H9 (cell line): Measurements from ENCODE around the gene ZNF800. TPM values are rescaled to one million over a fixed set of nuclear protein-coding genes. Genes with fewer than 3 reads are reported as not detected.

Experiments used
- DNase-seq: peaks from one replicate; pipeline ENCODE4 v3.0.0-alpha.2; 2017
- H2AFZ ChIP-seq: one replicate; pipeline ENCODE4 v1.6.1; 2013; ENCODE audit warnings: mild to moderate bottlenecking, low read length, control low read depth, moderate library complexity
- H2AK5ac ChIP-seq: 2 replicates; pipeline ENCODE4 v1.6.1; 2013; ENCODE audit warnings: low read length, control low read depth, mixed read lengths; ENCODE audit not compliant: insufficient read length
- H2BK120ac ChIP-seq: one replicate; pipeline ENCODE4 v1.6.1; 2013; ENCODE audit warnings: low read depth, mild to moderate bottlenecking, low read length, control low read depth, inconsistent platforms; ENCODE audit not compliant: poor library complexity, severe bottlenecking
- H2BK12ac ChIP-seq: 2 replicates; pipeline ENCODE4 v1.6.1; 2013; ENCODE audit warnings: low read length, control low read depth, mixed read lengths, low read depth; ENCODE audit not compliant: insufficient read length
- H2BK15ac ChIP-seq: 2 replicates; pipeline ENCODE4 v1.6.1; 2013; ENCODE audit warnings: low read depth, low read length, control low read depth
- H2BK20ac ChIP-seq: one replicate; pipeline ENCODE4 v1.6.1; 2013; ENCODE audit warnings: low read depth, mild to moderate bottlenecking, low read length, control low read depth, inconsistent platforms; ENCODE audit not compliant: poor library complexity, severe bottlenecking
- H2BK5ac ChIP-seq: 2 replicates; pipeline ENCODE4 v1.6.1; 2013; ENCODE audit warnings: low read length, control low read depth, mixed read lengths; ENCODE audit not compliant: insufficient read length
- H3K14ac ChIP-seq: 2 replicates; pipeline ENCODE4 v1.6.1; 2013; ENCODE audit warnings: low read length, control low read depth; ENCODE audit not compliant: insufficient read depth
- H3K18ac ChIP-seq: 2 replicates; pipeline ENCODE4 v1.6.1; 2013; ENCODE audit warnings: low read depth, mild to moderate bottlenecking, mixed read lengths, low read length, control low read depth; ENCODE audit not compliant: insufficient read length
- H3K23ac ChIP-seq: 2 replicates; pipeline ENCODE4 v1.6.1; 2013; ENCODE audit warnings: low read length, control low read depth, mixed read lengths, low read depth; ENCODE audit not compliant: insufficient read length
- H3K23me2 ChIP-seq: 2 replicates; pipeline ENCODE4 v1.6.1; 2013; ENCODE audit warnings: low read depth, mild to moderate bottlenecking, mixed read lengths, low read length, control low read depth; ENCODE audit not compliant: insufficient read length, poor library complexity, severe bottlenecking
- H3K27ac ChIP-seq: 2 replicates; pipeline ENCODE4 v1.5.1; 2013; ENCODE audit warnings: low read length, control low read depth, mixed read lengths, low read depth; ENCODE audit not compliant: insufficient read length
- H3K27me3 ChIP-seq: 2 replicates; pipeline ENCODE4 v1.6.1; 2013; ENCODE audit warnings: low read length, control low read depth, inconsistent platforms; ENCODE audit not compliant: insufficient read depth
- H3K4ac ChIP-seq: 2 replicates; pipeline ENCODE4 v1.6.1; 2013; ENCODE audit warnings: low read depth, mild to moderate bottlenecking, control low read depth, inconsistent platforms, low read length, moderate library complexity
- H3K4me1 ChIP-seq: 2 replicates; pipeline ENCODE4 v1.6.1; 2013; ENCODE audit warnings: low read length, control low read depth, inconsistent platforms; ENCODE audit not compliant: insufficient read depth
- H3K4me2 ChIP-seq: 2 replicates; pipeline ENCODE4 v1.6.1; 2013; ENCODE audit warnings: low read length, control low read depth, mixed read lengths; ENCODE audit not compliant: insufficient read length, insufficient read depth
- H3K56ac ChIP-seq: 2 replicates; pipeline ENCODE4 v1.6.1; 2013; ENCODE audit warnings: low read depth, mild to moderate bottlenecking, mixed read lengths, low read length, control low read depth; ENCODE audit not compliant: insufficient read length
- H3K79me1 ChIP-seq: 2 replicates; pipeline ENCODE4 v1.6.1; 2013; ENCODE audit warnings: low read depth, mild to moderate bottlenecking, moderate library complexity, low read length, control low read depth, inconsistent platforms; ENCODE audit not compliant: insufficient read depth, poor library complexity, severe bottlenecking
- H3K79me2 ChIP-seq: 2 replicates; pipeline ENCODE4 v1.6.1; 2013; ENCODE audit warnings: low read length, control low read depth, inconsistent platforms; ENCODE audit not compliant: insufficient read depth
- H3K9ac ChIP-seq: 2 replicates; pipeline ENCODE4 v1.6.1; 2013; ENCODE audit warnings: low read length, control low read depth, mixed read lengths; ENCODE audit not compliant: insufficient read length; ENCODE audit errors: extremely low read depth
- H3K9me3 ChIP-seq: one replicate; pipeline ENCODE4 v1.6.1; 2013; ENCODE audit warnings: low read depth, low read length, inconsistent platforms; ENCODE audit not compliant: control insufficient read depth
- H3T11ph ChIP-seq: one replicate; pipeline ENCODE4 v1.6.1; 2013; ENCODE audit warnings: mild to moderate bottlenecking, low read length, control low read depth, inconsistent platforms
- H4K20me1 ChIP-seq: one replicate; pipeline ENCODE4 v1.6.1; 2013; ENCODE audit not compliant: control insufficient read depth, insufficient read length, insufficient read depth
- H4K5ac ChIP-seq: 2 replicates; pipeline ENCODE4 v1.6.1; 2013; ENCODE audit warnings: low read depth, mild to moderate bottlenecking, mixed read lengths, low read length, control low read depth; ENCODE audit not compliant: insufficient read length
- H4K8ac ChIP-seq: replicated peaks from 2 replicates; pipeline ENCODE4 v1.6.1; 2013; ENCODE audit warnings: low read length, control low read depth, mixed read lengths, low read depth; ENCODE audit not compliant: insufficient read length
- H4K91ac ChIP-seq: 2 replicates; pipeline ENCODE4 v1.6.1; 2013; ENCODE audit warnings: low read depth, mild to moderate bottlenecking, moderate library complexity, mixed read lengths, low read length, control low read depth; ENCODE audit not compliant: insufficient read length
- H3K27ac Mint-ChIP-seq, 3 experiments: 2 replicates in 2 of 3; 3 replicates in 1 of 3; pipeline ENCODE4 v1.8.0; 2020 to 2021; ENCODE audit warnings: mixed read lengths in 3 of 3, mild to moderate bottlenecking in 1 of 3, moderate library complexity in 1 of 3
- H3K27me3 Mint-ChIP-seq: 2 replicates; pipeline ENCODE4 v1.8.0; 2021; ENCODE audit warnings: low read depth, mild to moderate bottlenecking, moderate library complexity, mixed read lengths
- H3K36me3 Mint-ChIP-seq, 3 experiments: 2 replicates in 2 of 3; 3 replicates in 1 of 3; pipeline ENCODE4 v1.8.0; 2020 to 2021; ENCODE audit warnings: low read depth in 3 of 3, mixed read lengths in 3 of 3; ENCODE audit not compliant: insufficient read depth in 1 of 3
- H3K4me1 Mint-ChIP-seq, 2 experiments: 2 replicates each; pipeline ENCODE4 v1.8.0; 2020; ENCODE audit warnings: mixed read lengths in 2 of 2
- H3K4me3 Mint-ChIP-seq, 2 experiments: 2 replicates in 1 of 2; 3 replicates in 1 of 2; pipeline ENCODE4 v1.8.0; 2020 to 2021; ENCODE audit warnings: mild to moderate bottlenecking in 2 of 2, mixed read lengths in 2 of 2, moderate library complexity in 1 of 2
- H3K9me3 Mint-ChIP-seq, 2 experiments: 2 replicates in 1 of 2; 3 replicates in 1 of 2; pipeline ENCODE4 v1.8.0; 2020; ENCODE audit warnings: mild to moderate bottlenecking in 2 of 2, mixed read lengths in 2 of 2, moderate library complexity in 1 of 2
- WGBS: extraction: QIAGEN DNeasy Blood & Tissue Kit; methylation state at CpG from one replicate; pipeline ENCODE4 v1.1.7; 2013; ENCODE audit warnings: missing lambda C conversion rate, low lambda C conversion rate, mixed read lengths; ENCODE audit not compliant: insufficient read length; ENCODE audit errors: extremely low coverage; 5-methylcytosine and 5-hydroxymethylcytosine counted together
- total RNA-seq: library from RNA; stranded (reverse); gene quantifications from 2 replicates; pipeline ENCODE4 v1.2.1, GENCODE V29; 2021
- TF ChIP-seq, protein P1 (sequence below): fragments of 200-600 bp; sonication (generic); conservative IDR thresholded peaks from 3 replicates; pipeline ENCODE4 v1.8.0; 2021; ENCODE audit warnings: antibody characterized with exemption, mild to moderate bottlenecking

The ZNF800 gene
- total RNA-seq, 1 experiment from 2014 or later: 11.0 TPM

GRCh38 chr7:127362364-127363027 lies 30.0 kb downstream of the ZNF800 start:
- Histone ChIP-seq H3K79me2 (no peaks in the 10 kb centered on the region), H3T11ph (no peak overlapping the region)

More at GRCh38 chr7:127362364-127363027, 30.0 kb downstream of the ZNF800 start:
- Histone ChIP-seq H2BK15ac (no peak overlapping the region), H3K4me1 (no peaks in the 10 kb centered on the region), H3K79me1 (no peaks in the 10 kb centered on the region), H4K8ac (no peak overlapping the region), H3K56ac (no peak overlapping the region), H4K5ac (no peak overlapping the region), H3K14ac (no peak overlapping the region), H3K27me3 (no peaks in the 10 kb centered on the region), H2BK20ac (no peak overlapping the region), H3K4me2 (no peak overlapping the region), H3K18ac (no peak overlapping the region), H2BK120ac (no peak overlapping the region), H4K20me1 (no peaks in the 10 kb centered on the region), H3K23ac (no peak overlapping the region), H3K9ac (no peak overlapping the region), H2BK12ac (no peak overlapping the region), H2AK5ac (no peak overlapping the region), H3K23me2 (no peaks in the 10 kb centered on the region), H2AFZ (no peak overlapping the region), H2BK5ac (no peak overlapping the region), H3K9me3 (no peaks in the 10 kb centered on the region), H4K91ac (no peak overlapping the region), H3K4ac (no peak overlapping the region), H3K27ac (no peak overlapping the region)
- Mint-ChIP-seq H3K27ac (no peak overlapping the region), H3K9me3 (no peaks in the 10 kb centered on the region), H3K27me3 (no peaks in the 10 kb centered on the region), H3K4me3 (no peak overlapping the region), H3K36me3 (peaks cover 0 to 4% (median 0%) of the 10 kb centered on the region in 3 experiments; a peak in 1 of 7 replicates), H3K4me1 (peaks cover 5 to 8% of the 10 kb centered on the region in 2 experiments; a peak in 1 of 4 replicates)
- TF ChIP-seq, protein P1, sequence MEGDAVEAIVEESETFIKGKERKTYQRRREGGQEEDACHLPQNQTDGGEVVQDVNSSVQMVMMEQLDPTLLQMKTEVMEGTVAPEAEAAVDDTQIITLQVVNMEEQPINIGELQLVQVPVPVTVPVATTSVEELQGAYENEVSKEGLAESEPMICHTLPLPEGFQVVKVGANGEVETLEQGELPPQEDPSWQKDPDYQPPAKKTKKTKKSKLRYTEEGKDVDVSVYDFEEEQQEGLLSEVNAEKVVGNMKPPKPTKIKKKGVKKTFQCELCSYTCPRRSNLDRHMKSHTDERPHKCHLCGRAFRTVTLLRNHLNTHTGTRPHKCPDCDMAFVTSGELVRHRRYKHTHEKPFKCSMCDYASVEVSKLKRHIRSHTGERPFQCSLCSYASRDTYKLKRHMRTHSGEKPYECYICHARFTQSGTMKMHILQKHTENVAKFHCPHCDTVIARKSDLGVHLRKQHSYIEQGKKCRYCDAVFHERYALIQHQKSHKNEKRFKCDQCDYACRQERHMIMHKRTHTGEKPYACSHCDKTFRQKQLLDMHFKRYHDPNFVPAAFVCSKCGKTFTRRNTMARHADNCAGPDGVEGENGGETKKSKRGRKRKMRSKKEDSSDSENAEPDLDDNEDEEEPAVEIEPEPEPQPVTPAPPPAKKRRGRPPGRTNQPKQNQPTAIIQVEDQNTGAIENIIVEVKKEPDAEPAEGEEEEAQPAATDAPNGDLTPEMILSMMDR: no peak
- no CpG with 5 or more reads among the region's 4 CpGs for WGBS
- no peak for DNase-seq
